Caki2 (cell line): Measurements from ENCODE around the gene TNIP1. TPM values are rescaled to one million over a fixed set of nuclear protein-coding genes. Genes with fewer than 3 reads are reported as not detected.

Experiments
- DNase-seq: peaks from one replicate; pipeline ENCODE4 v3.0.0-alpha.2; 2015; ENCODE audit warnings: low read depth
- in situ Hi-C: cut with HindIII; loops from 2 replicates; pipeline ENCODE4 v1.10.0; 2016; ENCODE audit warnings: low sequenced_read_pairs, low pct_unique_long_range_greater_than_20kb, mixed read lengths
- total RNA-seq: library from RNA; depleted of rRNA; stranded (reverse); fragments of >200 nt; shearing (Covaris generic); gene quantifications from 2 replicates; pipeline ENCODE4 v1.2.3, GENCODE V29; 2014; ENCODE audit warnings: low replicate concordance; rRNA removed

The TNIP1 gene
- 160 and 176 TPM in 2 replicates for total RNA-seq

GRCh38 chr5:151080613-151081430 is at the start of gene TNIP1:
Gene TNIP1, minus strand, starts transcription at chr5:151081034. Its CDS starts 15,939 bp downstream, at chr5:151065095.
- DNase-seq, result peak; percentile 92
- in situ Hi-C loops, result no loop called here

- DNase-seq, result no peak
- in situ Hi-C loops, result no loop called here
Measured at GRCh38 chr5:151130235-151130921, 49.5 kb upstream of the TNIP1 start.

- no peak for DNase-seq
- in situ Hi-C loops, result no loop called here
Measured at GRCh38 chr5:151128817-151129216, 48.0 kb upstream of the TNIP1 start.

- in situ Hi-C loops, result no loop called here
- DNase-seq, result no peak
Measured at GRCh38 chr5:151127926-151128325, 47.1 kb upstream of the TNIP1 start.

GRCh38 chr5:151126199-151126645 is 45.4 kb upstream of the TNIP1 start:
- in situ Hi-C loops, result no loop called here
- peak; percentile 59 for DNase-seq

- in situ Hi-C loops, result no loop called here
Measured at GRCh38 chr5:151125421-151125820, 44.6 kb upstream of the TNIP1 start.

GRCh38 chr5:151123897-151124751 is 43.3 kb upstream of the TNIP1 start:
- in situ Hi-C loops, result no loop called here
- DNase-seq, result peak; percentile 41

More at GRCh38 chr5:151125421-151125820, 44.6 kb upstream of the TNIP1 start:
- no peak for DNase-seq

GRCh38 chr5:151122828-151123227 is 42.0 kb upstream of the TNIP1 start:
- in situ Hi-C loops, result no loop called here

GRCh38 chr5:151121665-151122064 is 40.8 kb upstream of the TNIP1 start:
- in situ Hi-C loops, result no loop called here
- no peak for DNase-seq

More at GRCh38 chr5:151122828-151123227, 42.0 kb upstream of the TNIP1 start:
- no peak for DNase-seq

GRCh38 chr5:151121095-151121494 is 40.3 kb upstream of the TNIP1 start:
- DNase-seq, result no peak
- in situ Hi-C loops, result no loop called here

GRCh38 chr5:151118913-151119575 is 38.2 kb upstream of the TNIP1 start:
- no peak for DNase-seq
- in situ Hi-C loops, result no loop called here

- in situ Hi-C loops, result no loop called here
- peak; percentile 48 for DNase-seq
Measured at GRCh38 chr5:151115272-151115905, 34.6 kb upstream of the TNIP1 start.

- DNase-seq, result no peak
- in situ Hi-C loops, result no loop called here
Measured at GRCh38 chr5:151113651-151114050, 32.8 kb upstream of the TNIP1 start.

- DNase-seq, result no peak
Measured at GRCh38 chr5:151110992-151111391, 30.2 kb upstream of the TNIP1 start.

GRCh38 chr5:151110122-151110681 is 29.4 kb upstream of the TNIP1 start:
- in situ Hi-C loops, result no loop called here
- no peak for DNase-seq

More at GRCh38 chr5:151110992-151111391, 30.2 kb upstream of the TNIP1 start:
- in situ Hi-C loops, result no loop called here

GRCh38 chr5:151108566-151108965 is 27.7 kb upstream of the TNIP1 start:
- no peak for DNase-seq
- in situ Hi-C loops, result no loop called here
